Activated T-helper 2 cell treated with anti-CD3 and anti-CD28 coated beads, Interferon-gamma antibody, Interleukin-2, Interleukin-4, amounts not matched to agents 10 μg/mL and 5 μg/mL and 100 μg/mL, durations not matched to agents 14 hours and 24 hours and 36 hours (primary cell): ENCODE measurements around the gene FBLN2. TPM values are rescaled to one million over a fixed set of nuclear protein-coding genes. Genes with fewer than 3 reads are reported as not detected.

Experiments used
- DNase-seq: peaks from one replicate; pipeline ENCODE4 v3.0.0; 2021; ENCODE audit warnings: low spot score
- H3K27ac Mint-ChIP-seq: one replicate; pipeline ENCODE4 v1.8.0; 2021; ENCODE audit warnings: mixed read lengths
- H3K27me3 Mint-ChIP-seq: one replicate; pipeline ENCODE4 v1.8.0; 2021; ENCODE audit warnings: low read depth, mixed read lengths
- H3K36me3 Mint-ChIP-seq: one replicate; pipeline ENCODE4 v1.8.0; 2021; ENCODE audit warnings: low read depth, mixed read lengths
- H3K4me1 Mint-ChIP-seq: one replicate; pipeline ENCODE4 v1.8.0; 2021; ENCODE audit warnings: low read depth, mixed read lengths
- H3K4me3 Mint-ChIP-seq: one replicate; pipeline ENCODE4 v1.8.0; 2021; ENCODE audit warnings: low read depth, mild to moderate bottlenecking, moderate library complexity, mixed read lengths
- H3K9me3 Mint-ChIP-seq: one replicate; pipeline ENCODE4 v1.8.0; 2021; ENCODE audit warnings: mixed read lengths
- intact Hi-C: fragments of 100-400 bp; cut with micrococcal nuclease; formaldehyde crosslinking; loops from one replicate; pipeline ENCODE4 v1.15.1; 2023
- total RNA-seq: library from RNA; stranded (reverse); gene quantifications from 2 replicates; pipeline ENCODE4 v1.2.3, GENCODE V29; 2022

The FBLN2 gene
- total RNA-seq, 1 donor from 2014 or later, result not detected

- intact Hi-C loops, result no loop called here
- no peaks in the 10 kb centered on the region for H3K4me1 Mint-ChIP-seq
Observed at GRCh38 chr3:13611221-13611620, 62.3 kb downstream of the FBLN2 start.

GRCh38 chr3:13612829-13613228 lies 63.9 kb downstream of the FBLN2 start:
- H3K27me3 Mint-ChIP-seq, result no peaks in the 10 kb centered on the region
- H3K4me3 Mint-ChIP-seq, result no peak overlapping the region
- intact Hi-C loops, result no loop called here
- no peaks in the 10 kb centered on the region for H3K4me1 Mint-ChIP-seq
- DNase-seq, result no peak
- no peaks in the 10 kb centered on the region for H3K9me3 Mint-ChIP-seq
- H3K36me3 Mint-ChIP-seq, result no peaks in the 10 kb centered on the region
- H3K27ac Mint-ChIP-seq, result no peak overlapping the region

More at GRCh38 chr3:13611221-13611620, 62.3 kb downstream of the FBLN2 start:
- Mint-ChIP-seq H3K9me3 (no peaks in the 10 kb centered on the region), H3K4me3 (no peak overlapping the region), H3K27me3 (no peaks in the 10 kb centered on the region), H3K27ac (no peak overlapping the region), H3K36me3 (no peaks in the 10 kb centered on the region)
- DNase-seq, result no peak

- Mint-ChIP-seq H3K36me3 (no peaks in the 10 kb centered on the region), H3K27ac (no peak overlapping the region), H3K4me3 (no peak overlapping the region), H3K9me3 (no peaks in the 10 kb centered on the region), H3K27me3 (no peaks in the 10 kb centered on the region), H3K4me1 (no peaks in the 10 kb centered on the region)
- DNase-seq, result no peak
- intact Hi-C loops, result no loop called here
Observed at GRCh38 chr3:13613343-13614190, 64.6 kb downstream of the FBLN2 start.

GRCh38 chr3:13614607-13615006 lies 65.7 kb downstream of the FBLN2 start:
- no peaks in the 10 kb centered on the region for H3K36me3 Mint-ChIP-seq
- H3K27ac Mint-ChIP-seq, result no peak overlapping the region
- intact Hi-C loops, result no loop called here
- no peaks in the 10 kb centered on the region for H3K4me1 Mint-ChIP-seq
- H3K27me3 Mint-ChIP-seq, result no peaks in the 10 kb centered on the region
- DNase-seq, result no peak
- H3K4me3 Mint-ChIP-seq, result no peak overlapping the region
- H3K9me3 Mint-ChIP-seq, result no peaks in the 10 kb centered on the region

- H3K4me1 Mint-ChIP-seq, result no peaks in the 10 kb centered on the region
- no peaks in the 10 kb centered on the region for H3K27me3 Mint-ChIP-seq
- no peak overlapping the region for H3K27ac Mint-ChIP-seq
- no peak for DNase-seq
- H3K4me3 Mint-ChIP-seq, result no peak overlapping the region
- H3K36me3 Mint-ChIP-seq, result no peaks in the 10 kb centered on the region
- no peaks in the 10 kb centered on the region for H3K9me3 Mint-ChIP-seq
- intact Hi-C loops, result no loop called here
Observed at GRCh38 chr3:13615019-13615528, 66.1 kb downstream of the FBLN2 start.

- H3K27ac Mint-ChIP-seq, result no peak overlapping the region
- intact Hi-C loops, result no loop called here
- H3K9me3 Mint-ChIP-seq, result no peaks in the 10 kb centered on the region
- H3K36me3 Mint-ChIP-seq, result no peaks in the 10 kb centered on the region
- H3K27me3 Mint-ChIP-seq, result no peaks in the 10 kb centered on the region
- H3K4me3 Mint-ChIP-seq, result no peak overlapping the region
- no peaks in the 10 kb centered on the region for H3K4me1 Mint-ChIP-seq
- no peak for DNase-seq
Observed at GRCh38 chr3:13616359-13616758, 67.4 kb downstream of the FBLN2 start.

GRCh38 chr3:13617097-13617738 lies 68.3 kb downstream of the FBLN2 start:
- Mint-ChIP-seq H3K27ac (no peak overlapping the region), H3K4me3 (no peak overlapping the region)
- intact Hi-C loops, result no loop called here

GRCh38 chr3:13617981-13618380 lies 69.1 kb downstream of the FBLN2 start:
- Mint-ChIP-seq H3K36me3 (no peaks in the 10 kb centered on the region), H3K4me3 (no peak overlapping the region)
- DNase-seq, result no peak

More at GRCh38 chr3:13617097-13617738, 68.3 kb downstream of the FBLN2 start:
- Mint-ChIP-seq H3K27me3 (no peaks in the 10 kb centered on the region), H3K36me3 (no peaks in the 10 kb centered on the region), H3K4me1 (peaks cover 3% of the 10 kb centered on the region), H3K9me3 (no peaks in the 10 kb centered on the region)
- DNase-seq, result no peak

GRCh38 chr3:13618836-13619235 lies 69.9 kb downstream of the FBLN2 start:
- no peaks in the 10 kb centered on the region for H3K27me3 Mint-ChIP-seq
- H3K4me1 Mint-ChIP-seq, result peaks cover 3% of the 10 kb centered on the region
- H3K4me3 Mint-ChIP-seq, result no peak overlapping the region
- no peaks in the 10 kb centered on the region for H3K36me3 Mint-ChIP-seq
- intact Hi-C loops, result no loop called here
- no peak overlapping the region for H3K27ac Mint-ChIP-seq
- H3K9me3 Mint-ChIP-seq, result no peaks in the 10 kb centered on the region
- DNase-seq, result no peak

More at GRCh38 chr3:13617981-13618380, 69.1 kb downstream of the FBLN2 start:
- no peak overlapping the region for H3K27ac Mint-ChIP-seq
- intact Hi-C loops, result no loop called here
- no peaks in the 10 kb centered on the region for H3K27me3 Mint-ChIP-seq
- H3K9me3 Mint-ChIP-seq, result no peaks in the 10 kb centered on the region
- H3K4me1 Mint-ChIP-seq, result peaks cover 3% of the 10 kb centered on the region

- Mint-ChIP-seq H3K27ac (no peak overlapping the region), H3K36me3 (no peaks in the 10 kb centered on the region), H3K27me3 (no peaks in the 10 kb centered on the region), H3K9me3 (no peaks in the 10 kb centered on the region), H3K4me1 (peaks cover 3% of the 10 kb centered on the region), H3K4me3 (no peak overlapping the region)
- intact Hi-C loops, result no loop called here
- no peak for DNase-seq
Observed at GRCh38 chr3:13619661-13620230, 70.8 kb downstream of the FBLN2 start.

- H3K4me1 Mint-ChIP-seq, result peaks cover 3% of the 10 kb centered on the region
- no peak overlapping the region for H3K4me3 Mint-ChIP-seq
- H3K27ac Mint-ChIP-seq, result no peak overlapping the region
- intact Hi-C loops, result no loop called here
- no peaks in the 10 kb centered on the region for H3K36me3 Mint-ChIP-seq
- no peak for DNase-seq
- H3K27me3 Mint-ChIP-seq, result no peaks in the 10 kb centered on the region
- no peaks in the 10 kb centered on the region for H3K9me3 Mint-ChIP-seq
Observed at GRCh38 chr3:13620281-13620680, 71.4 kb downstream of the FBLN2 start.

GRCh38 chr3:13620776-13621365 lies 71.9 kb downstream of the FBLN2 start:
- Mint-ChIP-seq H3K36me3 (no peaks in the 10 kb centered on the region), H3K4me3 (no peak overlapping the region), H3K4me1 (peaks cover 3% of the 10 kb centered on the region), H3K27ac (no peak overlapping the region), H3K27me3 (no peaks in the 10 kb centered on the region), H3K9me3 (no peaks in the 10 kb centered on the region)
- DNase-seq, result no peak
- intact Hi-C loops, result no loop called here
